Measurements from ENCODE around the gene TP73. TPM values are rescaled to one million over a fixed set of nuclear protein-coding genes. Genes with fewer than 3 reads are reported as not detected.
A peak's percentile ranks its signal among the peaks of the same experiment; 100 is the strongest.

TP73 gene
- total RNA-seq, 2 donors from 2014 or later, result 0.26 to 13.5 TPM

- WGBS, 2 donors, result 54 to 64% methylated on average over 29 to 35 of the region's 35 CpGs
- Histone ChIP-seq H3K27me3 (no peaks in the 10 kb centered on the region), H3K27ac (no peak overlapping the region)
These were observed 55.1 kb downstream of the TP73 start for GRCh38 chr1:3707298-3707938.

GRCh38 chr1:3707939-3708328, 55.6 kb downstream of the TP73 start:
- no peak for TF ChIP-seq POLR2A (IDR thresholded peaks at IDR 0.05)
- TF ChIP-seq CTCF (IDR thresholded peaks at IDR 0.05), result no peak
- no peaks in the 10 kb centered on the region for H3K36me3 ChIP-seq (replicated peaks in 1 of 2; ENCODE audit: insufficient read depth in 1 of 2, low read depth in 2 of 2)
- 68 to 84% methylated on average over 5 to 8 of the region's 11 CpGs for WGBS, 2 donors
- no peaks in the 10 kb centered on the region for H3K9me3 ChIP-seq
- no peaks in the 10 kb centered on the region for H3K27me3 ChIP-seq
- H3K4me3 ChIP-seq, result no peak overlapping the region
- H3K4me1 ChIP-seq, result peaks cover 10% of the 10 kb centered on the region
- no peak overlapping the region for H3K27ac ChIP-seq
- ATAC-seq (no peak), DNase-seq (no peak)
- intact Hi-C loops (cut with DNase I), result no loop called here

More at GRCh38 chr1:3707298-3707938, 55.1 kb downstream of the TP73 start:
- Histone ChIP-seq H3K4me3 (no peak overlapping the region), H3K9me3 (no peaks in the 10 kb centered on the region), H3K36me3 (replicated peaks in 1 of 2; ENCODE audit: insufficient read depth in 1 of 2, low read depth in 2 of 2) (no peaks in the 10 kb centered on the region), H3K4me1 (peaks cover 10% of the 10 kb centered on the region)
- DNase-seq, result no peak
- no peak for ATAC-seq
- TF ChIP-seq POLR2A (IDR thresholded peaks at IDR 0.05) (no peak), CTCF (IDR thresholded peaks at IDR 0.05) (no peak)
- intact Hi-C loops (cut with DNase I), result no loop called here

GRCh38 chr1:3708791-3709190, 56.5 kb downstream of the TP73 start:
- H3K9me3 ChIP-seq, result no peaks in the 10 kb centered on the region
- H3K27me3 ChIP-seq, result no peaks in the 10 kb centered on the region
- no peaks in the 10 kb centered on the region for H3K36me3 ChIP-seq (replicated peaks in 1 of 2; ENCODE audit: insufficient read depth in 1 of 2, low read depth in 2 of 2)
- peaks cover 10% of the 10 kb centered on the region for H3K4me1 ChIP-seq
- no peak overlapping the region for H3K4me3 ChIP-seq
- DNase-seq (peak; percentile 34 to 65 (median 48)), ATAC-seq (peak; percentile 28)
- no peak for TF ChIP-seq POLR2A (IDR thresholded peaks at IDR 0.05)
- no peak for TF ChIP-seq CTCF (IDR thresholded peaks at IDR 0.05)
- H3K27ac ChIP-seq, result no peak overlapping the region
- 8% methylated on average over 15 of the region's 19 CpGs; no CpG with 5 or more reads in 1 of the 2 donors for WGBS, 2 donors
- intact Hi-C loops (cut with DNase I), result no loop called here

- no peak overlapping the region for H3K4me3 ChIP-seq
- TF ChIP-seq POLR2A (IDR thresholded peaks at IDR 0.05), result no peak
- no peak for TF ChIP-seq CTCF (IDR thresholded peaks at IDR 0.05)
- H3K9me3 ChIP-seq, result no peaks in the 10 kb centered on the region
- no peak for ATAC-seq
- peaks cover 10% of the 10 kb centered on the region for H3K4me1 ChIP-seq
- no peak overlapping the region for H3K27ac ChIP-seq
- no peaks in the 10 kb centered on the region for H3K27me3 ChIP-seq
- DNase-seq, result no peak
- intact Hi-C loops (cut with DNase I), result no loop called here
- 88 to 91% methylated on average over 5 to 15 of the region's 15 CpGs for WGBS, 2 donors
- no peaks in the 10 kb centered on the region for H3K36me3 ChIP-seq (replicated peaks in 1 of 2; ENCODE audit: insufficient read depth in 1 of 2, low read depth in 2 of 2)
These were observed 57.9 kb downstream of the TP73 start for GRCh38 chr1:3710251-3710650.

- intact Hi-C loops (cut with DNase I), result no loop called here
- DNase-seq (no peak), ATAC-seq (no peak)
- Histone ChIP-seq H3K9me3 (no peaks in the 10 kb centered on the region), H3K27me3 (no peaks in the 10 kb centered on the region), H3K27ac (no peak overlapping the region), H3K4me1 (peaks cover 10% of the 10 kb centered on the region), H3K36me3 (replicated peaks in 1 of 2; ENCODE audit: insufficient read depth in 1 of 2, low read depth in 2 of 2) (no peaks in the 10 kb centered on the region), H3K4me3 (no peak overlapping the region)
- no peak for TF ChIP-seq POLR2A (IDR thresholded peaks at IDR 0.05)
- no peak for TF ChIP-seq CTCF (IDR thresholded peaks at IDR 0.05)
- 60% methylated on average over 9 of the region's 11 CpGs; no CpG with 5 or more reads in 1 of the 2 donors for WGBS, 2 donors
These were observed 59.1 kb downstream of the TP73 start for GRCh38 chr1:3711381-3711779.
